ENCODE data around the gene SDK1.

GRCh38 chr7:3649678-3650440 lies 348.8 kb downstream of the SDK1 start:
- TF ChIP-seq CTCF (IDR thresholded peaks at IDR 0.05) (no peak), POLR2A (IDR thresholded peaks at IDR 0.05) (no peak)
